ENCODE measurements around the gene DBF4B.
A peak's percentile ranks its signal among the peaks of the same experiment; 100 is the strongest.
"Not testable (repeated sequence)": the region's sequence is repeated elsewhere in the genome, so short reads cannot be mapped to it uniquely, and the experiment has no call there.

The DBF4B gene

DNA sequence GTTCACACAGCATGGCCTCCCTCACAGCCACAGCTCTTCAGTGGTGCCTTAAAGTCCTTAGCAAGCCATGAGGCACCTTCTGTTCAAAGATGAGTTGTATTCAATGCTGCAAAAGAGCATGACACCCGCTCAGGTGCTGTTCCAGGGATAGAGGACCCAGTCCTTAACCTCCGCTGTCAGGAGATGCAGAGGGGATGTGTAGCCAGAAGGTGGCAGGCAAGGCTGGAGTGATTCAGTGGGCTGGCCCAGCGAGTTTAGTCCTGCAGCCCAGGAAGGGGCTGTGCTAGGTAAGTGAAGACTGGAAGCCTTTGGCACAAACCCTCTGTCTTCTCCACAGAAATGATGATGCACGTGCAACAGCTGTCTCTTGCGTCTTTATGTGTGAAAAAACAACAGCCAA lies 25.3 kb downstream of the DBF4B start:
- DNase-seq (ENCODE audit: low read depth), result peak; percentile 13

DNA sequence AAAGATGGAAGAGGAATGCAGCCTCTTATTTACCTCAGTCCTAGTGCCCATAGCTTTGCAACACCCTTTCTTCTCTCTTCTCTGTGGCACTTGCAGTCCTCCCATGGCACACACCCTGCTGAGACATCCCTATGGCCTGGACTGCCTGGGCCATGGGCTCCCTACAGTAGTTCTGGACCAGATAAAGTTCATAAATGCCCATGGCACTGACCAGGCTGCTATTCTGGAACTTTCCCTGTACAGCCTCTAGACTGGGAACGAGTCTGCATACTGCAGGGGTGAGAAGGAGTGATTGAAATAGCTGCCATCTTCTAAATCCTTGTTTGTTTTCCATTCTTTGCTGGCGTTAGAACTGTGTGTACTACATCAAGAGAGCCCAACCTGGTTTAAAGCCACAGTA lies 25.8 kb downstream of the DBF4B start:
- no peak for DNase-seq (ENCODE audit: low read depth)

DNA sequence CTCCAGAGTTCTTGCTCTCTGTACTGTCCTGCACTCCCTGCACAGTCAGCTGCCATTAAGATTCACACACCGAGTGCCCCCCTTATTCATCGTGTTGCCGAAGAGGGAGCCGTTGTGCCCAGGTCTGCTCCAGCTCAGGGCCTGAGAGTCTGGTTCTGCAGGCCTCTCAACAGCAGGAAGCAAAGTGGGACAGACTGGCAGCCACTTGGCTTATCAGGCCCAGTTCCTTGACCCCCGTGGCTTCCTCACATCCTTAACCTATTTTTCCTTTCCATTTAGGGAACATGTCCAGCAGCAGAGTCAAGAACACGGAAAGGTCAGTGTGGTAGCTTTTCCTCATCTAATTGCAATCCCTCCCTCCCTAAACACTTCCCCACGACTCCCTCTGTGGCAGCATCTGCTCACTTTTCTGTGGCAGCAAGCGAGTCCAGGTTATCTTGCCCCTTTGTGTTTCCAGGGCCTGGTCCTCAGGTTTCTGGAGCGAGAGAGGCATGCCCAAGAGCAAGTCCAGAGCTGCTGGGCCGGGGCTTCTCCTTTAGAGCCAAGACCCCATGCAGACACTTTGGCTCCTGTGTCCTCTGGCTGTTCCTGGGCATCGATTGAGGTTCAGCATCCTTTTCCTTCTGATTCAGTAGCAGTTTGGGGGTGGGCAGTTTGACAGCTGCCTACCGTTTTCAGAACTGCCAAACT lies 28.2 kb downstream of the DBF4B start:
- DNase-seq (ENCODE audit: low read depth), result no peak

GRCh38 chr17:44738214-44738906 lies 29.9 kb downstream of the DBF4B start:
- DNase-seq (ENCODE audit: low read depth), result peak; percentile 2

- no peak for DNase-seq (ENCODE audit: low read depth)
These were observed 32.9 kb downstream of the DBF4B start for GRCh38 chr17:44741316-44741715.

GRCh38 chr17:44745301-44745700 lies 36.8 kb downstream of the DBF4B start:
- DNase-seq (ENCODE audit: low read depth), result no peak

DNA sequence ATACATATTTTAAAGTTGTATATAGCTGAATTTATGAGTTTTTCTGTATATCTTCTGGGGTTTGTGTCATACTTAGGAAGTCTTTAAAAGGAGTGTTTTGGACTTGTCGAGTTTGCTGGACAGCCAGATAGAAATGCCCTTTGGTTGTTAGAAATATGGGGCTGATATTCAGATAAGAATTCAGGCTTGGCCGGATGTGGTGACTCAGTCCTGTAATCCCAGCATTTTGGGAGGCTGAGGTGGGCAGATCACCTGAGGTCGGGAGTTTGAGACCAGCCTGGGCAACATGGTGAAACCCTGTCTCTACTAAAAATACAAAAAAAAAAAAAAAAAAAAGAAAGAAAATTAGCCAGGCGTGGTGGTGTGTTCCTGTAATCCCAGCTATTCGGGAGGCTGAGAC lies 37.3 kb downstream of the DBF4B start:
- DNase-seq (ENCODE audit: low read depth), result peak; percentile 7

- peak; percentile 21 for DNase-seq (ENCODE audit: low read depth)
These were observed 39.1 kb downstream of the DBF4B start for GRCh38 chr17:44747566-44747965.

GRCh38 chr17:44749076-44749979 lies 40.9 kb downstream of the DBF4B start:
- no peak for DNase-seq (ENCODE audit: low read depth)

GRCh38 chr17:44749980-44750318 lies 41.5 kb downstream of the DBF4B start:
- no peak for DNase-seq (ENCODE audit: low read depth)

- no peak for DNase-seq (ENCODE audit: low read depth)
These were observed 42.9 kb downstream of the DBF4B start for GRCh38 chr17:44751331-44751730.

DNA sequence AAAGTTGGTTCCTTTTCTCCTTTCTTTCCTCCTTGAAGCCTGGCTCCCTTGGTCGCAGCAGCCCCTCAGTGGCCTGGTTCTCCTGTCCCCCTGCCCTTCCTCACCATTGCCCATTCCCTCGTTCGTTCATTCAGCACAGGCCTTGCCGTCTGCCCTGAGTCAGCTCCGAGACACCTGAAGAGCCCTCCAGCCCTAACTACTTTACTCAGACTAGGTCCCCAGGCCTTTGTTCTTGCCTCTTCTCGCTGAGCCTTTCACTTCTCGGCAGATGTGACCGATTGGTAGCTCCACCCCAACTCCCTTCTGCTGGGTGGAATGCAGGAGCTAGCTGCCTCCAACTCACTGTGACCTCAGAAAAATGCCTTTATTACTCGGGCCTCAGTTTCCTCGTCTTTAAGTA lies 43.3 kb downstream of the DBF4B start:
- DNase-seq (ENCODE audit: low read depth), result no peak

DNA sequence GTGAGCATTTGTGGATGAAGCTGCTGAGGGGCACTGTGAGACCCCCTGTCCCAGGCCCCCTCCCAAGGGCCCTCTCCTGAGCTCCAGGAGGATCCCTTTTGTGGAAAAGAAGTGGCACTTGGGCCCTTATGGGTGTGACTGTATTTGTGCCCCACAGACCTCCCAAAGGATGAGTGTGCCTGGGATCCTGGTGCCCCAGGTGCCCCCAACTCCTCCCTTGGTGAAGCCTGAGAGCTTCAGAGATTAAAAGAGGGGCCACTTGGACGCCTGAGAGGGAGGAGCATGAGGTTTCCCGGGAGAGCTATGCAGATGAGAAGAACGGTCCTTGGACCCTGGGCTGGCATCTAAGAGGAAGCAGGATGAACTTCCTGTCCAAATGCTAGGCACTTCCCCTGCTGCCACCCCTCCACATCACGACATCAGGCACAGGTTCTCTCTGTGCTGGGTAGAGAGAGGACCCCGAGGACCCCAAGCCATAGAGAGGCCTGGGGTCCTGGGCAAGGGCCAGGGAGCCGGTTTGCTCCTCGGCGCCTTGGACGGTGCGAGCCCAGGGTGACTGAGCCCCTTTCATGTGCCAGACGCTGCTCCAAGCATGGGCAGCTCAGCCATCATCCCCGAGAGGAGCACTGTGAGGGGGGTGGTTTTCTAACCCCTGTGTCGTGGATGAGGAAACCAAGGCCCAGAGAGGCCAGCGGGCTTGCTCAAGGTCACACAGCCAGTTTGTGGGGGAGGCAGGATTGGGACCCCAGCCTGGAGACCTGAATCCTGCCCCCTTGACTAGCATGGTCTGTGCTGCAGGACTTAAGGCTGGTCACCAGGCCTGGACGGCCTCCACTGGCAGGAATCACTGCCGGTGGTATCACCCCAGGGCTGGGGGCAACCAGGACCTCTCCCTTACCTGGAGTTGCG lies 44.7 kb downstream of the DBF4B start:
- DNase-seq (ENCODE audit: low read depth), result no peak

GRCh38 chr17:44754276-44754675 lies 45.8 kb downstream of the DBF4B start:
- no peak for DNase-seq (ENCODE audit: low read depth)

DNA sequence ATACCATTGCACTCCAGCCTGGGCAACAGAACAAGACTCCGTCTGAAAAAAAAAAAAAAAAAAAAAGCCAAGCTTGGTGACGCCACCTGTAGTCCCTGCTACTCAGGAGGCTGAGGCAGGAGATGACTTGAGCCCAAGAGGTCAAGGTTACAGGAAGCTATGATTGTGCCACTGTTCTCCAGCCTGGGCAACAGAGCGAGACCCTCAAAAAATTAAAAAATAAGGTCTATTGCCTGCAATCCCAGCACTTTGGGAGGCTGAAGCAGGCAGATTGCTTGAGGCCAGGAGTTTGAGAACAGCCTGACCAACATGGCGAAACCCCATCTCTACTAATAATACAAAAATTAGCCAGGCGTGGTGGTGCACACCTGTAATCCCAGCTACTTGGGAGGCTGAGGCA lies 46.7 kb downstream of the DBF4B start:
- not testable (repeated sequence) for DNase-seq (ENCODE audit: low read depth)

GRCh38 chr17:44757045-44757917 lies 48.8 kb downstream of the DBF4B start:
- no peak for DNase-seq (ENCODE audit: low read depth)

DNA sequence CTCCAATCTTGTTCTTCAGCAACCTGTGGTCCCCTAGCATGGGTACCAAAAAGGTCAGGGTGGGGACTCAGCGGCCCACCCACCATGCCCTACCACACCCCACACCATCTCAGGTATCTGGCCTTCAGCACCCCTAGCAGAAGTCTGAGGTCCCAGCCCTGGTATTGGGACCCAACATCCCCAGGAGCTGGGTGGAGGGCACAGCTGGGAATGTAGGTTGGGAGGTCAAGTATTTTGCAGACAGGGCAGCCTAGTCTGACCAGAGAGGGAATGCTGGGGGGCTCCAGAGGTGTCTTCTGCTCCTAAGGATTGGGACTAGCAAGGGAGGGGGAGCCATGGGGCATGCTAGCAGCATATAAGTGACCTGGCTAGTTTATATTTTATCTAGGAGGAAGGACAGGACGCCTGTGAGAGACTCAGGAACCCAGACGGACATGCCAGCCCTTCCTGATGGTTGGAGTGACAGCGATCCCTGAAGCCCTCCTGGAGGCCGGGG lies 49.5 kb downstream of the DBF4B start:
- no peak for DNase-seq (ENCODE audit: low read depth)

GRCh38 chr17:44758414-44759085 lies 50.1 kb downstream of the DBF4B start, which contains the start of gene ADAM11:
TSS of gene ADAM11 (plus strand) at chr17:44758988. CDS start at chr17:44759200, 212 bp downstream.
- no peak for DNase-seq (ENCODE audit: low read depth)

- DNase-seq (ENCODE audit: low read depth), result no peak
These were observed 50.8 kb downstream of the DBF4B start for GRCh38 chr17:44759086-44759915.

Measured in amniotic epithelial cell (primary cell).